ENCODE measurements around the gene HDAC10. TPM values are rescaled to one million over a fixed set of nuclear protein-coding genes. Genes with fewer than 3 reads are reported as not detected.
"Not testable (repeated sequence)": the region's sequence is repeated elsewhere in the genome, so short reads cannot be mapped to it uniquely, and the experiment has no call there.

The HDAC10 gene
- total RNA-seq, 1 donor from 2014 or later = 36.8 TPM

DNA sequence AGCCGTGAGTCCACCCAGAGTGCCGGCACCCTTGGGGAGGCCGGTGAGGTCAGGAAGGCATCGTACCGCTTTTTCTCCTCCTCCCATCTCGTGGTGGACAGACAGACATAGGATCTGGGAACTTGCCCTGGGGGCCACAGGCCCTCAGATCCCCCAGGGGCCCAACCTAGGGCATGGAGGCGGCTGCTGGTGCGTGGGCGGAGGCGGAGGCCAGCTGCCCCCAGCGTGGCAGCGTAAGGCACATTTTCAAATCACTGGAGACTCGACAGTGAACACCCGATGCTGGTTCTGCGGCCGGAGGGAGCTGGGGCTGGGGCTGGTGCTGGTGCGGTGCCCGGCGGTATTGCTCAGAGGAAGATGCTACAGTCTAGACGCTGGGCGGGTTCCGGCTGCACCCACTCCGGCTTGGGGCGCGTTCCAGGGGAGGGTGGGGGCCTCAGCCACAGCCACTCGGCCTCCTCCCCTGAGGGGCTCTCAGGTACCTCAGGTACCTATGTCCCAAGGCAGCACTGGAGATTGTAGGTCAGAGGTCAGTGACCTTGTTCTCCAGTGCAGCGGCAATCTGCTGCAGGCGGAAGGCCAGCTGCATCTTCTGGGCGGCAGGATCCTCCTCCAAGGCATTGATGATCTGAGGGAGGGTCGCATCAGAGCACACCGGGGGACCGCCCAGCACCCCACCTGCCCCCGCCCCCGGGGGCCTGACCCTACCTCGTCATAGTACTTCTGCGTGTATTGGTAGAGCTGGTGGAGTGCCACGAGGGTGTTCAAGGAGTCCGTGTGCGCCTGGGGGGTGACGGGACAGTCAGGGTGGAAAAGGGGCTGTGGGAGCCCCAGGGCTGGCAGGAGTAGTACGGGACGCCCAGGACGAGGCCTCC, 24.4 kb upstream of the HDAC10 start:
- no peaks in the 10 kb centered on the region for H3K9me3 Mint-ChIP-seq (ENCODE audit: low read depth)
- peaks cover 14% of the 10 kb centered on the region for H3K36me3 Mint-ChIP-seq (ENCODE audit: low read depth)
- no peaks in the 10 kb centered on the region for H3K27me3 Mint-ChIP-seq (ENCODE audit: low read depth)
- no peak overlapping the region for H3K4me3 Mint-ChIP-seq (ENCODE audit: unreplicated experiment)
- TF ChIP-seq, protein P1, sequence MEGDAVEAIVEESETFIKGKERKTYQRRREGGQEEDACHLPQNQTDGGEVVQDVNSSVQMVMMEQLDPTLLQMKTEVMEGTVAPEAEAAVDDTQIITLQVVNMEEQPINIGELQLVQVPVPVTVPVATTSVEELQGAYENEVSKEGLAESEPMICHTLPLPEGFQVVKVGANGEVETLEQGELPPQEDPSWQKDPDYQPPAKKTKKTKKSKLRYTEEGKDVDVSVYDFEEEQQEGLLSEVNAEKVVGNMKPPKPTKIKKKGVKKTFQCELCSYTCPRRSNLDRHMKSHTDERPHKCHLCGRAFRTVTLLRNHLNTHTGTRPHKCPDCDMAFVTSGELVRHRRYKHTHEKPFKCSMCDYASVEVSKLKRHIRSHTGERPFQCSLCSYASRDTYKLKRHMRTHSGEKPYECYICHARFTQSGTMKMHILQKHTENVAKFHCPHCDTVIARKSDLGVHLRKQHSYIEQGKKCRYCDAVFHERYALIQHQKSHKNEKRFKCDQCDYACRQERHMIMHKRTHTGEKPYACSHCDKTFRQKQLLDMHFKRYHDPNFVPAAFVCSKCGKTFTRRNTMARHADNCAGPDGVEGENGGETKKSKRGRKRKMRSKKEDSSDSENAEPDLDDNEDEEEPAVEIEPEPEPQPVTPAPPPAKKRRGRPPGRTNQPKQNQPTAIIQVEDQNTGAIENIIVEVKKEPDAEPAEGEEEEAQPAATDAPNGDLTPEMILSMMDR (IDR thresholded peaks at IDR 0.05) = no peak
- peaks cover 10% of the 10 kb centered on the region for H3K4me1 Mint-ChIP-seq (ENCODE audit: low read depth)
- no peak overlapping the region for H3K27ac Mint-ChIP-seq (ENCODE audit: unreplicated experiment)
- no peak for DNase-seq (ENCODE audit: low spot score)

DNA sequence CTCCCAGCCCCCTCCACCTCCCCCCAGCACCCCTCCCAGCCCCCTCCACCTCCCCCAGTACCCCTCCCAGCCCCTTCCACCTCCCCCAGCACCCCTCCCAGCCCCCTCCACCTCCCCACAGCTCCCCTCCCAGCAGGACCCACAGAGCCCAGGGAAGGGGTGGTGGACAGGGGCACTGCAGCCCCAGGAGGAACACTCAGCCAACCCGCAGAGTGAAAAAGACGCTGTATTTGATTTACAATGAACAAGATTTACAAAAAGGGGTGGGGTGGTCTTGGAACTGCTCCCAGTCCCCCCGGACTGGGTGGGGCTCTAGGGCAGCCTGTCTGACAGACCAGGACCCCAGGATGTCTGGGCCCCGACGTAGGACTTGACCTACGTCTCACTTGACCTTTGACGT, 23.7 kb upstream of the HDAC10 start:
- Mint-ChIP-seq H3K9me3 (ENCODE audit: low read depth) (no peaks in the 10 kb centered on the region), H3K27me3 (ENCODE audit: low read depth) (no peaks in the 10 kb centered on the region), H3K4me1 (ENCODE audit: low read depth) (peaks cover 10% of the 10 kb centered on the region), H3K27ac (ENCODE audit: unreplicated experiment) (peak overlapping the region; percentile 41), H3K4me3 (ENCODE audit: unreplicated experiment) (no peak overlapping the region), H3K36me3 (ENCODE audit: low read depth) (peaks cover 14% of the 10 kb centered on the region)
- TF ChIP-seq, protein P1 (IDR thresholded peaks at IDR 0.05) = no peak
- no peak for DNase-seq (ENCODE audit: low spot score)

DNA sequence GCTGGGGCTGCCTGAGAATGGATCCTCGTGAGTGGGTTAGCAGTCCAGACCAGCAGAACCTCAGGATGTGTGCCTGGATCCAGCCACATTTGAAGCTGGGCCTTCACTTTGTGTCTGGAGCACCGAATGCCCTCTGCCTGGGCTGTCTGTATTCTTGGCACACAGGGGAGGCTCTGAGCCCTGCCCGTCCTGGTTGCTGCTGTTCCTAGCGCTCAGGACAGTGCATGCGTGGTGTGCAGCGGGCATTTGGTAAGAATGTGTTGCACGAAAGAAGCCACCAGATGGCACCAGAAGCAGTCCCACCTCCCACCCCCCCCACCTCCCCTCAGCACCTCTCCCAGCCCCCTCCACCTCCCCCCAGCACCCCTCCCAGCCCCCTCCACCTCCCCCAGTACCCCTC, 23.2 kb upstream of the HDAC10 start:
- peaks cover 13% of the 10 kb centered on the region for H3K4me1 Mint-ChIP-seq (ENCODE audit: low read depth)
- no peaks in the 10 kb centered on the region for H3K9me3 Mint-ChIP-seq (ENCODE audit: low read depth)
- H3K36me3 Mint-ChIP-seq (ENCODE audit: low read depth) = peaks cover 14% of the 10 kb centered on the region
- TF ChIP-seq, protein P1 (IDR thresholded peaks at IDR 0.05) = peak; percentile 74
- no peak overlapping the region for H3K4me3 Mint-ChIP-seq (ENCODE audit: unreplicated experiment)
- H3K27ac Mint-ChIP-seq (ENCODE audit: unreplicated experiment) = no peak overlapping the region
- H3K27me3 Mint-ChIP-seq (ENCODE audit: low read depth) = no peaks in the 10 kb centered on the region
- no peak for DNase-seq (ENCODE audit: low spot score)

DNA sequence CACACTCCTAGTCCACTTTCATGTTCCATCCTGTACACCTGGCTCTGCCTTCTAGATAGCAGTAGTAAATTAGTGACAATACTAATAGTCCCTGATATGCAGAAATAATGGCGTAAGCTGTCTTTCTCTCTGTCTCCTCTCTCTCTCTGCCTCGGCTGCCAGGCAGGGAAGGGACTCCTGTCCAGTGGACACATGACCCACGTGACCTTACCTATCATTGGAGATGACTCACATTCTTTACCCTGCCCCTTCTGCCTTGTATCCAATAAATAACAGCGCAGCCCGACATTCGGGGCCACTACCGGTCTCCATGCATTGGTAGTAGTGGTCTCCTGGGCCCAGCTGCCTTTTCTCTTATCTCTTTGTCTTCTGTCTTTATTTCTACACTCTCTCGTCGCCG, 22.7 kb upstream of the HDAC10 start:
- not testable (repeated sequence) for H3K27me3 Mint-ChIP-seq (ENCODE audit: low read depth); H3K9me3 Mint-ChIP-seq (ENCODE audit: low read depth); H3K4me3 Mint-ChIP-seq (ENCODE audit: unreplicated experiment); DNase-seq (ENCODE audit: low spot score)
- Mint-ChIP-seq H3K4me1 (ENCODE audit: low read depth) (peaks cover 16% of the 10 kb centered on the region), H3K36me3 (ENCODE audit: low read depth) (peaks cover 14% of the 10 kb centered on the region), H3K27ac (ENCODE audit: unreplicated experiment) (peak overlapping the region; percentile 27)

DNA sequence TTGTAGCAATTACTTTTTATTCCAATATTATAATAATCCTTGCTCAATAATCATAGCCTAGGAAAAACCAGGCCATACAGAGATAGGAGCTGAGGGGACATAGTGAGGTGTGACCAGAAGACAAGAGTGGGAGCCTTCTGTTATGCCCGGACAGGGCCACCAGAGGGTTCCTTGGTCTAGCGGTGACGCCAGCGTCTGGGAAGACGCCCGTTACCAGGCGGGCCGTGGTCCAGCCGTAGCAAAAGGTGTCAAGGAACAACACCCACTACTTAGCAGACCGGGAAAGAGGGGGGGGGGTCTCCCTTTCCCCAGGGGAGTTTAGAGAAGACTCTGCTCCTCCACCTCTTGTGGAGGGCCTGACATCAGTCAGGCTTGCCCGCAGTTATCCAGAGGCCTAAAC, 22.3 kb upstream of the HDAC10 start:
- H3K9me3 Mint-ChIP-seq (ENCODE audit: low read depth); H3K4me3 Mint-ChIP-seq (ENCODE audit: unreplicated experiment); H3K27me3 Mint-ChIP-seq (ENCODE audit: low read depth); DNase-seq (ENCODE audit: low spot score): not testable (repeated sequence)
- Mint-ChIP-seq H3K4me1 (ENCODE audit: low read depth) (peaks cover 20% of the 10 kb centered on the region), H3K27ac (ENCODE audit: unreplicated experiment) (peak overlapping the region; percentile 27), H3K36me3 (ENCODE audit: low read depth) (peaks cover 14% of the 10 kb centered on the region)
- TF ChIP-seq, protein P1 (IDR thresholded peaks at IDR 0.05) = peak; percentile 41
